ENCODE data around the gene SEMA4A. TPM values are rescaled to one million over a fixed set of nuclear protein-coding genes. Genes with fewer than 3 reads are reported as not detected.

SEMA4A gene
- total RNA-seq, 4 donors from 2014 or later = 21.4 to 36.6 (median 23.1) TPM

DNA sequence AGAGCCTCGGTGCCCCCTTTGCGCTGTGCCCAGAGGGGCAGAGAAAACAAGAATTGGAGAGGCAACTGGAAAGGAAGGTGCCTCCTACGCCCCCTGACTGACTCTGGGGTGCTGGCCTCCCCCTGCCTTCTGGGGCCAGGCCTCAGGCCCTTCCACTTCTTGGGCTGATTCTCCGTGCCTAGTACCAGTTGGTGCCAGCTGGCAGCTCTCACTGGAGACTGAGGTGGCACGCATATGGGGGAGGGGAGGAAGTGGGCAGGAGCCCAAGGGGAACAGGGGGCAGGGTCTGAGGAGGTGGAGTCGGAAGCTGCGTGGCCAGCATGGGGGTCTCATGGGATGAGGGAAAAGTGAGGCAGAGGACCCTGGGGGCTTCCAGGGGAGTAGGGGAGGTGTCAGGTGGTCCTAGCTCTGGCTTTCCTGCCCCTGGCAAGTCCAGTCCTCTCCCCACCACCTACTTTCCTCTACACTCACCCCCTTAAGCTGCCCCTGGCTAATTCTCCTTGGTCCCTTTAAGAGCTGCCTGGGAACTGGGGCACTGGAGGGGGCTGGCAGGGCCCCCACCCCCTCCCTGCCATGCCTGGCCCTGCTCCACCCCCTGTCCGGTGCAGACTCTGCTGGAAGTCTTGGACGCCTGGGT lies 6.5 kb upstream of the SEMA4A start:
- no peak overlapping the region for H3K4me3 ChIP-seq
- DNase-seq = no peak
- intact Hi-C loops (cut with DNase I) = no loop called here
- TF ChIP-seq, protein P1, sequence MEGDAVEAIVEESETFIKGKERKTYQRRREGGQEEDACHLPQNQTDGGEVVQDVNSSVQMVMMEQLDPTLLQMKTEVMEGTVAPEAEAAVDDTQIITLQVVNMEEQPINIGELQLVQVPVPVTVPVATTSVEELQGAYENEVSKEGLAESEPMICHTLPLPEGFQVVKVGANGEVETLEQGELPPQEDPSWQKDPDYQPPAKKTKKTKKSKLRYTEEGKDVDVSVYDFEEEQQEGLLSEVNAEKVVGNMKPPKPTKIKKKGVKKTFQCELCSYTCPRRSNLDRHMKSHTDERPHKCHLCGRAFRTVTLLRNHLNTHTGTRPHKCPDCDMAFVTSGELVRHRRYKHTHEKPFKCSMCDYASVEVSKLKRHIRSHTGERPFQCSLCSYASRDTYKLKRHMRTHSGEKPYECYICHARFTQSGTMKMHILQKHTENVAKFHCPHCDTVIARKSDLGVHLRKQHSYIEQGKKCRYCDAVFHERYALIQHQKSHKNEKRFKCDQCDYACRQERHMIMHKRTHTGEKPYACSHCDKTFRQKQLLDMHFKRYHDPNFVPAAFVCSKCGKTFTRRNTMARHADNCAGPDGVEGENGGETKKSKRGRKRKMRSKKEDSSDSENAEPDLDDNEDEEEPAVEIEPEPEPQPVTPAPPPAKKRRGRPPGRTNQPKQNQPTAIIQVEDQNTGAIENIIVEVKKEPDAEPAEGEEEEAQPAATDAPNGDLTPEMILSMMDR (IDR thresholded peaks at IDR 0.05) = no peak
- no peak for TF ChIP-seq POLR2A (IDR thresholded peaks at IDR 0.05)
- H3K27ac ChIP-seq = peak overlapping the region in 2 of 4 donors; percentile 11 to 28
- peaks cover 15 to 59% (median 19%) of the 10 kb centered on the region in 3 donors for H3K4me1 ChIP-seq
- no peaks in the 10 kb centered on the region for H3K36me3 ChIP-seq
- H3K27me3 ChIP-seq = peaks cover 0 to 21% (median 0%) of the 10 kb centered on the region in 4 donors
- H3K9me3 ChIP-seq = no peaks in the 10 kb centered on the region
- WGBS, 2 donors = 7 to 11% methylated on average over 2 to 3 of the region's 9 CpGs

DNA sequence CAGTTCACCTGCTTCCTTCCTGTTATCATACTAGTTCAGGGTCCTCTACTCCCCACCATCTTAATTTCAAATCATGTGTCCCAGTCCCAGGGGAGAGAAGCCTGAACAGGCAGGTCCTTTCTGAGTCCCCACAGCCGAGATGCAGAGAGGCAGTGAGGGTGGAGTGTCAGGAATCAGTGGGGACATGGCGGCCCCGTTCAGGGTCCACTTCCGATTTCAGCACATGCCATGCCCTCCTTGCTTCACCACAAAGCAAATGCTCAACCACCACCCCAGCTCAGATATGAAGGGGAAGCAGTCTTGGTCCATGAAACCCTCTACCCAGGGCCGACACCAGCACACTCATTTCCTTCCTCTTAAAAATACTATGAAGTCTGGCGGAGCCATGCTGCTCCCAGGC lies 5.2 kb upstream of the SEMA4A start:
- Histone ChIP-seq H3K36me3 (no peaks in the 10 kb centered on the region), H3K27ac (peak overlapping the region in 3 of 4 donors; percentile 18 to 36 (median 22)), H3K4me3 (no peak overlapping the region), H3K27me3 (peaks cover 0 to 21% (median 0%) of the 10 kb centered on the region in 4 donors), H3K4me1 (peaks cover 24 to 72% (median 24%) of the 10 kb centered on the region in 3 donors), H3K9me3 (no peaks in the 10 kb centered on the region)
- no peak for DNase-seq
- no peak for TF ChIP-seq POLR2A (IDR thresholded peaks at IDR 0.05)
- TF ChIP-seq, protein P1 (IDR thresholded peaks at IDR 0.05) = no peak
- 49 to 64% methylated on average over 6 of the region's 6 CpGs for WGBS, 2 donors
- intact Hi-C loops (cut with DNase I) = no loop called here

DNA sequence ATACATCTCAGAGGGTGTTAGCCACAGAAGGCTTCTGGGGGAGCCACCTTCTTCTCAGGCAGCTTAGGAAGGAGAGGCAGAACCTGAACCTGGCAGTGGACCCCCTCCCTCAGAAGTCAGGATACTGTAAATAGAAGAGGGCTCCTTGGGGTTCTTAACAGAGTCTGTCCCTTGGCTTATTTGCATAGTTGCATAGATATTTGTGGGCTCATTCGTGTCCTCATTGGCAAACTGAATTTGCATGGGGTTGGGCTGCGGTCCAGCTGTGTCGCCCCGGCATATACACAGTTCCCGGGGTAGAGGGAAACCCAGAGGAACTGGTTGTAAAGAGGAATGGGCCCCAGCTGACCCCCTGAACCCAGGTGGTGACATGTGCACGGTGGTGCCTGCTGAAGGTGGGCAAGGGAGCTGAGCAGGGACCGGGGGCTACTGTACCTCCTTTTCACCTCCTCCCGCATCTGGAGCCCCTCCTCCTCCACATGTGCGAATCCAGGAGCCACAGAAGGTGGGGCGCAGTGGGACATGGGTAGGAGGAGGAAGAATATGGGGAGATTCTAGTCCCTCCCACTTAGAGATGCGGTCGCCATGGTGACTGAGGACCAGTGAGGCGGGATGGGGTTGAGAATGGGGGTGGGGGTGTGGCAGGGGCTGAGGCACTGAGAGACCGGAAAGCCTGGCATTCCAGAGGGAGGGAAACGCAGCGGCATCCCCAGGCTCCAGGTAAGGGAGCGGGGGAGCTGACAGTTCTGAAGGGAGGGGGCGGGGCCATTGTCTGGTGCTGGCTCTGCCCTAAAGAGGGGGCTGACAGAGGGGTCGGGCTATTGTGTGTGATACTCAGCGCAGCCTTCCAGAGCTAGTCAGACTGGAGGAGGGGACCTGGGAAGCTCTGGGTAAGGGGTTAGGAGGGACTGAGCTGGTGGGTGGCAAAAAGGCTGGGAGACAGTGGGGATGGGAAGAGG lies 3.7 kb upstream of the SEMA4A start:
- WGBS, 2 donors = 16 to 39% methylated on average over 7 to 9 of the region's 20 CpGs
- no peak for DNase-seq
- H3K9me3 ChIP-seq = no peaks in the 10 kb centered on the region
- H3K27ac ChIP-seq = no peak overlapping the region
- no peaks in the 10 kb centered on the region for H3K36me3 ChIP-seq
- H3K4me1 ChIP-seq = peaks cover 31 to 78% (median 33%) of the 10 kb centered on the region in 3 donors
- peaks cover 0 to 21% (median 0%) of the 10 kb centered on the region in 4 donors for H3K27me3 ChIP-seq
- intact Hi-C loops (cut with DNase I) = no loop called here
- TF ChIP-seq, protein P1 (IDR thresholded peaks at IDR 0.05) = no peak
- TF ChIP-seq POLR2A (IDR thresholded peaks at IDR 0.05) = no peak
- H3K4me3 ChIP-seq = no peak overlapping the region

DNA sequence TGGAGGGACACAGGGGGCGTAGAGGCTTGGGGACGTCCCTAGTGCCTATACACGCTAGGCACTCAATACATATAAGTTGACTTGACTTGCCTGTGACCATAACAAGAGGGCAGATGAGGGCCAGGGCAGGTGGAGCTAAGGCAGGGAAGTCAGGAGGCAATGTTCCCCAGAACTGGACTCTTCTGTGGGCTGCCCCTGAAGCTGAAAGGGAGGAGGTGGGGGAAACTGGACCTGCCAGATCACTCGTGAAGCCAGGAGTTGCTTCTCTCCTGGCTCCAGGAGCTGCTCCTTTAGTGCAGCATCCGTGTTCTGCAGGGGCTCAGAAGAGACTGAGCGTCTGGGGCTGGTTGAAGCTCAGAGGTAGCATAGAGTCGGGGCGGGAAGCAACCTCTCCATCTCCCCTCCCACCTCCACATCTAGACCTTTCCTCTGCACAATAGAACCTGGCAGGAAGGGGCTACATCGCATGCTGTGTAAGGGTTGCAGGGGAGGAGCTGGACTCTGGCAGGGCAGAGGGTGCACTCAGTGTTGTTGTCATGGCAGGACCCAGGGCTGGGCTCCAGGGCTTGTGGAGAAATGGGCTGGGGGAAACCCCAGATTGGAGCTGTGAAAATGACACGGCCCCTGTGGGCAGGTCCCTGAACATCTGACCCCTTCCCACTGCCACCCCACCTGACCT lies 2.9 kb upstream of the SEMA4A start:
- Histone ChIP-seq H3K4me3 (no peak overlapping the region), H3K36me3 (no peaks in the 10 kb centered on the region), H3K27me3 (peaks cover 0 to 21% (median 0%) of the 10 kb centered on the region in 4 donors), H3K4me1 (peaks cover 31 to 86% (median 35%) of the 10 kb centered on the region in 3 donors), H3K9me3 (no peaks in the 10 kb centered on the region), H3K27ac (no peak overlapping the region)
- intact Hi-C loops (cut with DNase I) = no loop called here
- WGBS, 2 donors = 46 to 57% methylated on average over 7 to 9 of the region's 10 CpGs
- DNase-seq = no peak
- TF ChIP-seq, protein P1 (IDR thresholded peaks at IDR 0.05) = no peak
- TF ChIP-seq POLR2A (IDR thresholded peaks at IDR 0.05) = no peak
